Tibial nerve (tissue), 4 donors: ENCODE results near the gene SGPP2.

Experiments used
- EP300 ChIP-seq, 2 donors: sonication (generic); formaldehyde crosslinking; IDR thresholded peaks; one replicate each; pipeline ENCODE4 v1.6.1; 2017; ENCODE audit warnings: antibody characterized with exemption in 2 of 2, mild to moderate bottlenecking in 1 of 2
- POLR2A ChIP-seq, 2 donors: fragments of 450-650 bp; IDR thresholded peaks; one replicate each; pipeline ENCODE4 v1.6.1; 2017; ENCODE audit warnings: antibody characterized with exemption in 2 of 2, mild to moderate bottlenecking in 2 of 2, moderate library complexity in 2 of 2
- TF ChIP-seq, protein P1 (sequence below), 5 experiments: fragments of 200-600 bp in 3 of 5; fragments of 450-650 bp in 2 of 5; sonication (generic) in 3 of 5; IDR thresholded peaks; one replicate each; pipeline ENCODE4 v1.5.1; 2016 to 2019; ENCODE audit warnings: antibody characterized with exemption in 5 of 5, mild to moderate bottlenecking in 3 of 5, moderate library complexity in 2 of 5

DNA sequence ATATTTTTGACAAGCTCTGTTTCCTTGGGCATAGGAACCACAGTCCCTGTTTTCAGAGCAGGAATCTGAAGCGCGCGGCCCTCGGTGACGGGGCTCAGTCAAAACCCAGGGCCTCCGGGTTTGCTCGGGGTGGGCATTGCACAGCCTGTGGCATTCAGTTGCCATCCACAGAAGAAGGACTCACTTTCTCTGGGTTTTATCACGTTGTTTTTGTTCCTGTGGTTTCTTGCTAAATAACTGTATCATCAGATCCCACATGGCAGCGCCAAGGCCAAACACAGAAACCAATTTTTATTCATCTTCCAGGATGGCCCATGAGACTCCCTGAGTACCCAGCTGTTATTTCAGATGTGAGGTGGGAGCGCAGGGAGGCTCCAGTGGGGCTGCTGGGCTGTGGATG is 35.6 kb downstream of the SGPP2 start:
- TF ChIP-seq, protein P1, sequence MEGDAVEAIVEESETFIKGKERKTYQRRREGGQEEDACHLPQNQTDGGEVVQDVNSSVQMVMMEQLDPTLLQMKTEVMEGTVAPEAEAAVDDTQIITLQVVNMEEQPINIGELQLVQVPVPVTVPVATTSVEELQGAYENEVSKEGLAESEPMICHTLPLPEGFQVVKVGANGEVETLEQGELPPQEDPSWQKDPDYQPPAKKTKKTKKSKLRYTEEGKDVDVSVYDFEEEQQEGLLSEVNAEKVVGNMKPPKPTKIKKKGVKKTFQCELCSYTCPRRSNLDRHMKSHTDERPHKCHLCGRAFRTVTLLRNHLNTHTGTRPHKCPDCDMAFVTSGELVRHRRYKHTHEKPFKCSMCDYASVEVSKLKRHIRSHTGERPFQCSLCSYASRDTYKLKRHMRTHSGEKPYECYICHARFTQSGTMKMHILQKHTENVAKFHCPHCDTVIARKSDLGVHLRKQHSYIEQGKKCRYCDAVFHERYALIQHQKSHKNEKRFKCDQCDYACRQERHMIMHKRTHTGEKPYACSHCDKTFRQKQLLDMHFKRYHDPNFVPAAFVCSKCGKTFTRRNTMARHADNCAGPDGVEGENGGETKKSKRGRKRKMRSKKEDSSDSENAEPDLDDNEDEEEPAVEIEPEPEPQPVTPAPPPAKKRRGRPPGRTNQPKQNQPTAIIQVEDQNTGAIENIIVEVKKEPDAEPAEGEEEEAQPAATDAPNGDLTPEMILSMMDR (IDR thresholded peaks at IDR 0.05) = no peak
- no peak for TF ChIP-seq POLR2A (IDR thresholded peaks at IDR 0.05)
- no peak for TF ChIP-seq EP300 (IDR thresholded peaks at IDR 0.05)
